CD1c-positive myeloid dendritic cell (primary cell): ENCODE measurements around the gene KLHL2.

ENCODE experiments used
- DNase-seq: peaks from one replicate; pipeline ENCODE4 v3.0.0-alpha.2; 2016; ENCODE audit errors: extremely low spot score

KLHL2 gene

DNA sequence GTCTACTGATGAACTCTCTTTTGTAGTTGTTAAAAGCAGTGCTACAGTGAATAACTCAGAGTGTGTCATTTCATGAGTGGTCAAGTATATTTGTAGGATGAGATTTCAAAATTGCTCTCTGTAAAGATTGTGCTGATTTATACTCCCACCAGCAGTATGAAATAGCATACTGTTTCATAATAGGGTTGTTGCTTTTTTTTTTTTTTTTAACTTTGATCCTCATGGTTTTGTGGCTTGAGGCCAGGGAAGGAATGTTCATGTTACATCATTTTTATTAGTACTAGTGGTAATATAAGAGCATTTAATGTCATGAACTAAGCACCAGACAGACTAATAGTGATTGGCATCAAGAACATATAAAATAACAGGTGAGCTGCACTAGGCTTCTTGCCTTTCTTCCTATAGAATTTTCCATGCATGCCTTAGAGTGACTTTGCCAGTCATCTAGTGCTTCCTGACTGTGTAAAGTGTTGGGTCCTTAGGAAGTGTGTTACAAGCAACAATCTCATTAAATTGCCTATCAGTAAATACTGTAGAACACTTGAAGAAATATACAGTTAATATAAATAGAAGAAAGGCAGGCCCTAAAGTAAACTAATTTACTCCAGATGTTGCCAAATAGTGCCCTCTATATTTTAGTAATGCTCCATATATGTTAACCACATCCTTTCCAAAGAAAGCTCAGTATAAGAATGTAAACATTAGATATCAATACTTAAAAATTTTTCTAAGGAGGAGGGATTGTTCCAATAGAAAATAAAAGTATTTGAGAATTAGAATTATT is 81.5 kb downstream of the KLHL2 start:
- peak; percentile 13 for DNase-seq

DNA sequence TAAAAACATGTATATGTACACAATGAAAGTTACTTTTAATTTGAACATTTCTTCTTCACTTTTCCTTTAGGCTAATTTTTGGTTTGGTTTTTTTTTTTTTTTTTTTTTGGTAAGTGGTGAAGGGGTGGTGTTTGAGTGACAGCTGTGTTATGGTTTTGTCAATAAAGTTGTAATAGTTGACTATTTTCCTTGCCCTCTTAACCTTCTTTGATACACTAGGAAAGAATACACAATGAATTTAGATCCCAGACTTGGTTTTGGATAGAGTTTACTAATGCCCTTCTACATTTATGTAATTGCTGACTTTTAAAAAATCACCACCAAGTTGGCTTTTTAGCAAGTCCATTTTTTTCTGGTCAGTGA is 82.0 kb downstream of the KLHL2 start:
- DNase-seq, result no peak

DNA sequence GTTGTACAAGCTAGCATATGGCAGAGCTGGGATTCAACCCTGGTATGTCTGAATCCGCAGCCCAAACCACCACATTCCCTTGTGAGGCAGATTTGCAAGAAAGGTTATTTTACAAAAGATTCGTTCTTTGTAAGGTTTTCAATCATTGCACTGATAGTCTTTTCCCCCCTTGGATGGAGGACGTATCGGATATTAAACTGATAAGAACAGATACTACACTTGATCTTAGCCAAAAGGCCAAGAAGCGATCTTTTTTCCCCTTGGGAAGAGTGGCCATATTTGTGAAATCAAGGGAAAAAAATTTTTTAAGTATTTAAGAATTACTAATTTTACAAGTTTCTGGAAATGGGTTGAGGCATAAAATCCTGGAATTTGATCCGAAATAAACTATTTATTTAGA is 85.7 kb downstream of the KLHL2 start:
- DNase-seq, result no peak

DNA sequence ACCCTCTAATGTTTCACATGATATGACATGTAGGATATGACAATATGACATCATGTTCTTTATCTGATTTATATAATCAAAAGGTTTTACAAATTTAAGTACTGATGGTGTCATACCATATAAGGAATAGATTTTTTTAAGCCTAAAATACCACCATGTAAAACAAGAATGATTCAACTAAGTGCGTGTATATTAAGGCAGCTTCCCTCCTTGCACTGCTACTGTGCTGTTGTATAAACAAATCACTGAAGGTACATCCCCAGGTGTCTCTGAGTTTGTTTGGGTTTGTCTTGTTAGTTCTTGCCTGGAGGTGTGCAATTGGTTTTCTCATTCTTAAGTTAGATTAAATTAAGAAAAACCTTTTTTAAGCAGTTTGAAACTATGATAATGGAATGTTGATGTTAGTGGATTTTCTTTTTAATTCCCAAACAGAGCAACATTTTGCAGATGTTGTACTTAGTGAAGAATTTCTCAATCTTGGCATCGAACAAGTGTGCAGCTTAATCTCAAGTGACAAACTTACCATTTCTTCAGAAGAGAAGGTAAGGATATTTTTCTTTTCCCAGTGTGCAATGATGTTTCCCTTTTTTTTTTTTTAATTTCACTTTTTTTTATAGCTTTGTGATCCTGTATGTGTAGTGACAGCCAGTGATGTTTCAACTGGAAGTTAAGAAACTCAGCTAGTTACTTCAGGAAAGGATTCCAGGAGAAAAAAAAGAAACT is 86.7 kb downstream of the KLHL2 start:
- no peak for DNase-seq

DNA sequence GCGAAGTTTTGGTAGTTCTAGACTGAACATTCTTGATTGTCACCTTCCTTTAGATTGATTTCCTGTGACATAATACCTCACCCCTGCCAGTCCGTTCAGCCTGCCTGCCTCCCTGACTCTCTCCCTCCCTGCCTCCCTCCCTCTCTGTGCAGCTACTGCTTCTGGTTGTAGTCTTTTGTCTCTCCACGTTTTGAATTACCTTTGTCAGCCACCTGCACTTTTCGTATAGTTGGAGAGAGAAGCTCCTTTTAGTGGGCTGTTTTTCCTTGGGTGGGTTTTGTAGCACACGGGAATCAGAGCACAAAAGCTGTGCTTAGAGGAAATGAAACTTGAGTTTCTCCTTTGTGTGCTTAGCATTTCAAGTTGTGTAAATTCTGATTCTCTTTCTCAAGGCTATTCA is 87.5 kb downstream of the KLHL2 start:
- peak; percentile 33 for DNase-seq

DNA sequence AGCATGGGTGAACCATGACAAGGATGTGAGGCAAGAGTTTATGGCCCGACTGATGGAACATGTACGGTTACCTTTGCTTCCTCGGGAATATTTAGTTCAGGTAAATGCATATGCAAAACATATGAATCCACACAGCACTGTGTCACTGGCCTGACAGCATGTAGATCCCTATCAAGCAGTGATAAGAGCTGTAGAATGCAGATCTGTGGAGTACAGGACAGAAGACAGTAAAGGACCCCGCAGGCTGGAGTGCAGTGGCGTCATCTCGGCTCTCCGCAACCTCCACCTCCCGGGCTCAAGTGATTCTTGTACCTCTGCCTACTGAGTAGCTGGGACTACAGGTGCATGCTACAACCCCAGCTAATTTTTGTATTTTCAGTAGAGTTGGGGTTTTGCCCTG is 90.3 kb downstream of the KLHL2 start:
- no peak for DNase-seq

DNA sequence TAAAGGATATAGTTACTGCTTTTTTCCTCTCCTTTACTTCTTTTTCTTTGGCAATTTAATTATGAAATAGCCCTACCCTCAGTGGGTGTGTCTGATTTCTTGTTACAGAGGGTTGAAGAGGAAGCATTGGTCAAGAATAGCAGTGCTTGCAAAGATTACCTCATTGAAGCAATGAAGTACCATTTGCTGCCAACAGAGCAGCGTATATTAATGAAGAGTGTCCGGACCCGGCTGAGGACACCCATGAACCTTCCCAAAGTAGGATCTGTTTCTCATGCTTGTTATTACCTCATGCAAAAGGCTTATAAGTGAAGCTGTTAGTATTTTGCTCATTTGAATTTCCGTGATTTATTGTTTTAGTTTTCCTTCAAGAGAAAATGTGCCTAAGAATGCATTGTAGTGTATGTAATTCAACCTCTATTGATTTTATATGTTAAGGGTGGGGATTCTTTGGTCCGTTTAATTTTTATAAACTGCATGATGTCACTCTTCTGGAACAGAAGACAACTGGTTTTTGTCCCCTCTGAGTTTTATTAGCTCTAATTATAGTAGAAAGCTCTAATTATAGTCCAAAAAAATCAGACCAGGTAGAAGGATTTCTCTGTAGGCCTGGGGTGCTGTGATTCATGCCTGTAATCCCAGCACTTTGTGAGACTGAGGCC is 92.2 kb downstream of the KLHL2 start:
- DNase-seq, result peak; percentile 57

DNA sequence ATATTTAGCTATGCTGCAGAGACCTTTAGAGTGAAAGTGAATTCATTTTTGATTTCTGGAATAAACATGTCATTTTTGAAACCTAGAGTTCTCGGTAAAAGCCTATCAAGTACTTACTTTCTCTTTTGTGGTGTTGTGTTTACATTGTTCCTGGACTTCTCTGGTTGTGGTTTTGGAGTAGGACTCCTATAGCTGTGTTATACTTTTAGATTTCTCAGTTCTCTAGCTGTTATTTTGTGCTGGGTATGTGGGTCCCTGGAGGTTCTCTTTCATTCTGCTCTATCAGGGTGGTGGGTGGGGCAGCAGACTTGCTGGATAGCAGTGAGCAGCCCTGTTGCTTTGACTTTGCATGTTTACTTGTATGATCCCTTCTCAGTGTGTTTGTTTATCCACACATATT is 94.5 kb downstream of the KLHL2 start:
- DNase-seq, result peak; percentile 15

DNA sequence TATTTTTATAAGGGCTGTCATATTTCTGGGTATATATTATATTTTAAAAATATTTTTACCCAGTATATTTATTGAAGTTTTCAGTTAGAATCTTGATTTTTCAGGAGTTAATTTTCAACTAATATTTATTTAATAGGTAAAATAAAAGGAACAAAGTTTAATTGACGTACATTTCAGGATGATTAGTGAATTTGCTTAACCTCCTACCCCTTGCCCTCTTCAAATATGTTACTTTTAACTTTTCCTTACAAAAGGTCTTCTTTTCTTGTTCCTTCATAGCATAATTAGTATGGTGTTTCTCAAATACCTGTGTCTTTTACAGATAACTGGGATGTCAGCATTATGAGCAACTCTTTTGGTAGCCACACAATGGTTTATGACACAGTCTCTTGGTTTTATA is 95.3 kb downstream of the KLHL2 start:
- DNase-seq, result no peak

DNA sequence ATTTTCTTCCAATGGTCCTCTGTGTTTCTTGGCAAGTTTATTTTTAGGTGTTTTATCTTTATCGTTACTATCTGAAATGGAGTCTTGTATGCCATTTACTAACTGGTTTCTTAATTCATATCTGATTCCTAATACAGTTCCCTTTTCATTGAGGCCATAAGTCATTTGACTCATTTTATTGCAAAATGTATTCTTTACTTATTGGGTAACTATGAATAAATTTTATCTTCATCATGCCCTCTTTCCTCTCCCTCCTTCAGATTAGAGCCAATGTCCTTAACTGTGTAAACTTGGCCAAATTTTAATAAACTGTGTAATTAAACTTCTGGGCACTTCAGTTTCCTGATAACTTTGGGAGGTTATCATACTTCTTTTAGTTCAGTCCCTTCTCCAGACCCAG is 100.8 kb downstream of the KLHL2 start:
- DNase-seq, result peak; percentile 40

DNA sequence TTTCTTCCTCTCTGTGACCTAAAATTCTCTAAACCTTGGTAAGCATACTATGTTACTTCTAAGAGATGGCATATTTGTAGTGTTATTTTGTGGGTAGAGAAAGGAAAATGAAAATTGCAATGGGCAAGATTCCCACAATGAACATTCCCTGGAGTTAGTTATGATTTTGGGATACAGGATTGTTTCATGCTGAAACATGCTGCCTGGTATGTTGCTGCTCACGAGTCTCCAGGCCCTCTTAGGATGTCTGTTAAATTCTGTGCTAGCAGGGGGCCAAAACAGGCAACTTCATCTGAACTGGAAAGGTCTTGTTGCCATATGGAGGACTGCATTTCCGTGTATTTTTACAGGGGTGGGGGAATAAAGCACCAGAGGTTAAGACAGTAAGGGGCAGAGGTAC is 101.2 kb downstream of the KLHL2 start:
- no peak for DNase-seq

DNA sequence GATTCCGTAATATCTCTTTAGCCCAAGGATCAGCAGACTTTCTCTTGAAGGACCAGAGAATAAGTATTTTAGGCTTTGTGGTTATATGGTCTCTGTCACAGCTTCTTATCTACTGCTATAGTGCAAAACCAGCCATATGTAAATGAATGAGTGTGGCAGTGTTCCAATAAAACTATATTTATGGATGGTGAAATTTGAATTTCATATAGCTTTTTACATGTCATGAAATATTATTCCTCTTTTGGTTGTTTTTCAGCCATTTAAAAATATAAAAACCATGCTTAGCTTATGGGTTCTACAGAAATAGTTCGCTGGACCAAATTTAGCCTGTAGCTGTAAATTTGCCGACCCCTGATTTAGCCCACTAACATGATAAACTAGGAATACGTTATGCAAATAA is 102.1 kb downstream of the KLHL2 start:
- no peak for DNase-seq

DNA sequence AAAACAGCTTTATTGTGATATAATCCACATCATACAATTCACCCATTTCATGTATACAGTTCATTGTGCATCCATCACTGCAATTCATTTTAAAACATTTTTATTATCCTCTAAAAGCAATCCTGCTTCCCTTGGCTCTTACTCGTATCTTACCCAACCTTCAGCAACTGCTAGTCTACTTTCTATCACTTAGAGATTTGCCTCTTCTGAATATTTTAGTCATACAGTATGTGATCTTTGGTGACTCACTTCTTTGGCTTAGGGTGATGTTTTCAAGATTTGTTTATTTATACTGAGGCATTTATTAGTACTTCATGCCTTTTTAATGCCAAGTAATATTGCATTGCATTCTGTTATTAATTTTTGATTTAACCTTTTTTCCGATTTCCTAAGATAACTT is 105.1 kb downstream of the KLHL2 start:
- DNase-seq, result no peak

DNA sequence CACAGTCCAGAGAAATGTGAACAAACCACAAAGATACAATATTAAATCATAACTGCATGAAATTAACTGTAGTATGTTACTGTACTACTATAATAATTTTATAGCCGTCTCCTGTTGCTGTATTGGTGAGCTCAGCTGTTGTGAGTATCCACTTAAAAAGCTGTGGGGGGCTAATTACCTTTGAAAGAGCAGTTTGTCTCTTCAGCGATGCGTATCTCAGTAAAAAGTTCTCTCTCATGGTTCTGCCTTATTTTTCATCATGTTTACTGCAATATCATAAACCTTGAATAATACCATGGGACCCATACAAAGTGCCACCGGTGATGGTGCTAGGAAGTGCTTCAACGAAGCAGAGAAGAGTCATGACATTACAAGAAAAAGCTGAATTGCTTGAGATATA is 111.7 kb downstream of the KLHL2 start:
- no peak for DNase-seq

DNA sequence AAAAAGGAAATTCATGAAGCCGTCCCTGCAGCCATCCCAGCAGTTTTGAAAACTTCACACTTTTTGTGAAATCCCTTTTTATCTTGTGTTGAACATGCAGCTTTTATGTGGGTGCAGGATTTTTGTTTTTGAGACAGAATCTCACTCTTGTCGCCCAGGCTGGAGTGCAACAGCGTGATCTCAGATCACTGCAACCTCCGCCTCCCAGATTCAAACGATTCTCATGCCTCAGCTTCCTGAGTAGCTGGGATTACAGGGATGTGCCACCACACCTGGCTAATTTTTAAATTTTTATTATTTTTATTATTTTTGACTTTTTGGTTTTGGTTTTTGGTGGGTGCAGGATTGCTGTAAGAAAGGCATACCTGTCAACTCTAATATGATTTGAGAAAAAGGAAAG is 112.1 kb downstream of the KLHL2 start:
- DNase-seq, result no peak

DNA sequence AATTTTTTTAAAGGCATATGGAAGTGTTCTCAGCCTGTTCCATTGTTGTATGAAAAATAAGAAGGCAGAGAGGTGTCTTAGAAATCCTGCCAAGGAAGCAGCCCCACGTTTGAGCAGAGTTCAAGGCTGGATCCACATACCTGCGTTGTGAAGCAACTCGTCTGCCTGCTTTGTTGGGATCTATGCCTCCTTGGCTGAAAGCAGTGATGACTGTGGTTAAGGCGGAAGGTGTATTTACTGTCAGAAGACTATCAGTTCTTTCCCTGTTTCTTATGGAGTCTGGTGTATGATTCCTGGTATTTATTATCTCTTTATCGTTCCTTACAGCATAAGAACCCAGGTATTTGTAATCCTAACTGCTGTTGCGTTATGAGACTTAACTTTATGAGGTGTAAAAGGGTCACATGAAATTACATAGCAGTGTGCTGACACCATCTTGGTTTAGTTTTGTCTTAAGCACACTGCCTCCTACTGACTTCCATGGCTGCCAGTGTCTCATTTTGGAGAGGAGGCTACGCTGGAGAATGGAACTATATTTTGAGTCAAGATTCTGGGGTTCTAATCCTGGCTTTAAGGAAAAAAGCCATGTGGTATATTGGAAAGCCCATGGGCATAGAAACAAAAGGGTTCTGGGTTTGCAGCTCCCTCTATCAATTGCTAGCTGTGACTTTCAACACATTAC is 117.0 kb downstream of the KLHL2 start:
- DNase-seq, result no peak

DNA sequence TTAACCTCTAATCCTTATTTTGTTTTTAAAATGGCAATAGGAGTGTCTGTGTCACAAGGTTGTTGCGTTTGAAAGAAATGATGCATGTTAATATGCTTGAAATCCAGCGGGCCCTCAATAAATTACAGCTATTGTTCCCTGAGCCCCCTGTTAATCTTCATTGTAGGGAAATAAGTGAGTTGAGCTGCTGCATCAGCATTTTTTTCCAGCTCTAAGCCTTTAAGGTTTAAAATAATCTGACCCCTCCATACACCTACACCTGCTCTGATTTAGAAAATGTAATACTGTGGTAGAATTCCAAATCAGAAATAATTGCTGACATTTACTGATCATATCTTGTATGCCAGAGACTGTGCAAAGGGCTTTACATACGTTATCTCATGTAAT is 117.5 kb downstream of the KLHL2 start:
- no peak for DNase-seq

DNA sequence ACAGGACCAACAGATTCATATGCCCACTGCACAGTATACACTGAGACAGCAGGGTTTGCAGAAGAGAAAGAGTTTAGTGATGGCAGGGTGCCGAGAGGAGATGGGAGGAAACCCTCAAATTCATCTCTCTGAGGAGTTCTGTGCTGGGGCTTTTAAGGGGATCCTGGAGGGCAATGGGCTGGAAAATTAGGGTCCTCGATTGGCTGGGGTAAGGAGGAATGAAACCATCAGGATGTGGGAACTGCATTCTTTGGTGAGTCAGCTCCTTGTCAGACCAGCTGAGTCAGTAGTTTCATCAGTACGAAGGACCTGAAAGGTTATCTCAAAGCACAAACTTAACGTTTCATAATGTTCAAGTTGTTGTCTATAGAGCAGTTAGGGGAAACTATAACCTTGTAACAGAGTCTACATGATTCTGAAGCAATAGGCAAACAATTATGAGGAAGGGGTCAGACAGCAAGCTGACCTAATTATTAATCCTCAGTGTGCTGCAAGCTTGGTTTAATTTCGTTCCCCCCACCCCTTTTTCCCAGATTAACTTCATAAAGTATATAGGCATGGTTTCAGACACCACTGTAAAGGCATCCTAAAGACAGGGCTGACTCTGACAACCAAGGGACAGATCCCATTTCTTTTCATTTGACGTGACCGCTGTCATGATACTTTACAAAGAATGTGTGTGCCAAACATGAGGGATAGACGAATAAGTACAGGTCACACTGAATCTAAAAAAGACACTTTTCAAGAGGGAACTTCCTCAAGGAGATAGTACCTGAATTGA is 118.6 kb downstream of the KLHL2 start:
- peak; percentile 39 for DNase-seq

DNA sequence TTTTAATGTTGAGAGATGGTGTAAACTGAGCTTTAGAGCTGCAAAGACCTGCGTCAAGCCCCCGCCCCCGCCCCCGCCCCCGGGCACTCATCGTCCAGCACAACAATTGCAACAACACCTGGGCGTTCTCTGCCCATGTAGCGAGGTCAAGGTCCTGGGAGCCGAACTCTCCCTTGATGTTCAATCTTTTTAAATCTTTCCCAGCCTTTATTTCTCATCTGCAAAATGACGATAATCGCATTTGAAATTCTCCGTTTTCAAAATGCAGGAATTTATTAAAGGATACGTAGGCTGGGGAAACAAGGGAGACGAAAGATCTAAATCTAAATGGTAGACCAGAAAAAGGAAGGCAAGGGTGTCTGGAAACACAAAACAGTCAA is 119.5 kb downstream of the KLHL2 start:
- DNase-seq, result no peak

DNA sequence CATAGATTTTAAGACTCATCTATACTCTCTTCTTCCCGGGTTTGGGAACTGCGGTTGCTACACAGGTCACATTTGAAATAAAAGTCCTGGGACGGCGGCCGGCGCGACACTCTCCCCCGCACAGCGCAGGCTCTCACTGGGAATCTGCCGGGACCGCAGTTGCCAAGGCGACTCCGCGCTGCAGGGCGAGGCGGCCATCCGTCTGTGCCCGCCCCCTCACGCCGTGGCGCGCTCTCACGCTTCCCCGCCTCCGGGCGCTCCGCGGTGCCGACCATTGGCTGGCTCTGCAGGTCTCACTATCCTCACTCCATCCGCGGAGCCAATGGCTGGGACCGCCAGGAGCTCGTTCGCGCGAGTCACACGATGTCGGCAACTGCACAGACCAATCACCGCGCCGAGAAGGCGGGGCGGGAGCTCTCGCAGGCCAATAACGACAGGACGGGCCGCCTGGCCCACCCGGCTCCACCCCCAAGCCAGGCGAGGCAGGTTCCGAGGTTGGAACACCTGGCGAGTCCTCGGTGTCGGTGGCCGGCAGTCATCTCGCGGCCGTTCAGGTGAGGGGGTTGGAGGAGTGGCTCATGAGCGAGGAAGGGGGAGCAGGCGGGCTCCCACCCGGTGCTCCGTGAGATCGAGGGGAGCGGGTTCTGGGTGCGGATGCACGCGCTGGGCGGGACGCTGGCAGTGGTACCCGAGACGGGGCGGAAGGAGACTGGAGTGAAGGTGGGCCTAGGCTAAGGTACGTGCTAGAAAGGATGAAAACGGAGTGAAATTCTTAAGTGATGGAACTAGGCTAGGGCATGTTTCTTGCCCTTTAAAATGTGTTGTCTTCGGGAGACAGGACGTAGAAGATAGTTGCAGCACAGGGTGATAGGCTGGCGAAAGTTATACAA is 120.1 kb downstream of the KLHL2 start, which contains the start of gene MSMO1:
Gene MSMO1 (plus strand): TSS at position 459 of the 890 bp plus-strand sequence. CDS start 5,702 bp downstream, outside the sequence.
- DNase-seq, result peak; percentile 100

DNA sequence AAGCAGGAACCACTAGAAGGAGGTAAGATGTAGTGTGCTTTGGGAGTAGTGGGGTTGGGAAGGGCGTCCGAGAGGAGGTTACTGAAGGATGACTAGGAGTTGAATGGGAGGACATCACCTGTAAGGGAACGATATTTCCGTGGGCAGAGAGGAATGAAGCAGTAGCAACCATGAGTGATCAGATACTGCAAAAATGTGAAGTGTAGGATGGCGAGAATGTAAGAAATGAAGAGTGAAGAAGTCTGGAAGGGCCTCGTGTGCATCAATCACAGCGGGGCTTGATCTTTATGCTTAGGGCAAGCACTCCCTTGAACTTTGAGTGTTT is 120.7 kb downstream of the KLHL2 start:
- no peak for DNase-seq
